Osteoblast (primary cell): ENCODE results near the gene VPS13A. TPM values are rescaled to one million over a fixed set of nuclear protein-coding genes. Genes with fewer than 3 reads are reported as not detected.

Experiments used
- DNase-seq: peaks from one replicate; pipeline ENCODE4 v3.0.0; 2011; ENCODE audit warnings: low spot score, mixed read lengths; ENCODE audit not compliant: insufficient read length; ENCODE audit errors: missing footprints
- H2AFZ ChIP-seq: 2 replicates; pipeline ENCODE4 v1.6.0; 2011; ENCODE audit warnings: mild to moderate bottlenecking, low read length
- H3K27ac ChIP-seq: 2 replicates; pipeline ENCODE4 v1.5.1; 2011; ENCODE audit warnings: mild to moderate bottlenecking, low read depth, low read length, moderate library complexity
- H3K27me3 ChIP-seq: 2 replicates; pipeline ENCODE4 v1.6.0; 2012; ENCODE audit warnings: mild to moderate bottlenecking, control low read depth, inconsistent platforms, low read length, moderate library complexity; ENCODE audit not compliant: insufficient read depth
- H3K36me3 ChIP-seq: 2 replicates; pipeline ENCODE4 v1.5.1; 2011; ENCODE audit warnings: mild to moderate bottlenecking, low read length, control low read depth, moderate library complexity; ENCODE audit not compliant: insufficient read depth
- H3K4me1 ChIP-seq: 2 replicates; pipeline ENCODE4 v1.5.1; 2011; ENCODE audit warnings: mild to moderate bottlenecking, low read length, control low read depth, moderate library complexity; ENCODE audit not compliant: insufficient read depth
- H3K4me2 ChIP-seq: 2 replicates; pipeline ENCODE4 v1.6.0; 2011; ENCODE audit warnings: mild to moderate bottlenecking, low read length; ENCODE audit not compliant: insufficient read depth
- H3K4me3 ChIP-seq: fragments of 200-600 bp; sonication (generic); 3 replicates; pipeline ENCODE4 v1.5.1; 2012; ENCODE audit warnings: mild to moderate bottlenecking, low read length, inconsistent platforms; ENCODE audit not compliant: insufficient read depth
- H3K79me2 ChIP-seq: 2 replicates; pipeline ENCODE4 v1.6.0; 2012; ENCODE audit warnings: mild to moderate bottlenecking, low read length, control low read depth, inconsistent platforms; ENCODE audit not compliant: insufficient read depth
- H3K9me3 ChIP-seq: 2 replicates; pipeline ENCODE4 v1.5.1; 2011; ENCODE audit warnings: low read depth, low read length, control low read depth
- H4K20me1 ChIP-seq: 2 replicates; pipeline ENCODE4 v1.6.0; 2012; ENCODE audit warnings: mild to moderate bottlenecking, low read length, control low read depth; ENCODE audit not compliant: insufficient read depth
- CTCF ChIP-seq: IDR thresholded peaks from 2 replicates; pipeline ENCODE4 v1.5.1; 2011; ENCODE audit warnings: mild to moderate bottlenecking, low read depth, low read length, moderate library complexity; ENCODE audit errors: extremely low read depth
- total RNA-seq: library from RNA; depleted of rRNA; stranded (reverse); fragments of >200 nt; gene quantifications from 2 replicates; pipeline ENCODE4 v1.2.3, GENCODE V29; 2012

VPS13A gene
- total RNA-seq, 1 donor, result 60.4 TPM

- Histone ChIP-seq H3K27ac (no peak overlapping the region), H3K4me3 (no peak overlapping the region), H2AFZ (no peak overlapping the region), H3K9me3 (no peaks in the 10 kb centered on the region), H3K27me3 (no peaks in the 10 kb centered on the region), H3K4me2 (no peak overlapping the region), H3K4me1 (no peaks in the 10 kb centered on the region), H4K20me1 (no peaks in the 10 kb centered on the region), H3K79me2 (no peaks in the 10 kb centered on the region), H3K36me3 (no peaks in the 10 kb centered on the region)
- no peak for TF ChIP-seq CTCF
- DNase-seq, result no peak
Observed at GRCh38 chr9:77271023-77271690, 93.8 kb downstream of the VPS13A start.

DNA sequence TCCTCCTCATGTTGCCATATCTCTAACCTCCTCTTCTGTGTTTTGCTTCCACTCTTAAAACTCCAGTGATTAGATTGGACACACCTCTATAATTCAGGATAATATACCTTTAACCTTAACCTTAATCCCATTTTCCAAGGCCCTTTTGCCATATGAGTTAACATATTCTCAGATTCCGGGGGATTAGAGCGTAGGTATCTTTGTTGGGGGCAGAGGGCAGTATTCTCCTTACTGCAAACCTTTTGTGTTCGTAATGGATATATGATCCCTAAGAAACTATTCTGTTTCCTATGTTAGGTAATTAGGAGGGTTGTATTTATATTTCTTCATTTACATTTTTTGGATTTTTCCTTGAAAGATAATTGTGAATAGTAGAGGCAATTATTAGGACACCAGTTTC is 99.5 kb downstream of the VPS13A start:
- Histone ChIP-seq H3K9me3 (no peaks in the 10 kb centered on the region), H3K79me2 (no peaks in the 10 kb centered on the region)
- no peak for DNase-seq

DNA sequence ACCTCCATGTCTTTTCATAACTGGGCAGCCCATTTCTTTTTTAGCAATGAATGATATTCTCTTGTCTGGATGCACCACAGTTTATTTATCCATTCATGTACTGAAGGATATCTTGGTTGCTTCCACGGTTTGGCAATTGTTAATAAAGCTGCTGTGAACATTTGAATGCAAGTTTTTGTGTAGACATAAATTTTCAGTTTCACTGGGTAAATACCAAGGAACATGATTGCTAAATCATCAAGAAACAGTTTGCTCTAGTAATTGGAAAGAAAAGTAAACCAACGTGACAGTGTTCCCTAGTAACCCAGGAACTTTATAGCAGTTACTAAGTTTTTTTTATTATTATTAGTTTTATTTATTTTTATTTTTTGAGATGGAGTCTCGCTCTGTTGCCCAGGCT is 100.4 kb downstream of the VPS13A start:
- H3K36me3 ChIP-seq, result no peaks in the 10 kb centered on the region
- no peak overlapping the region for H3K4me3 ChIP-seq
- no peaks in the 10 kb centered on the region for H4K20me1 ChIP-seq
- H3K9me3 ChIP-seq, result no peaks in the 10 kb centered on the region
- no peak overlapping the region for H3K4me2 ChIP-seq
- no peaks in the 10 kb centered on the region for H3K27me3 ChIP-seq
- no peak for DNase-seq
- no peaks in the 10 kb centered on the region for H3K79me2 ChIP-seq
- no peak overlapping the region for H2AFZ ChIP-seq
- no peak for TF ChIP-seq CTCF
- no peak overlapping the region for H3K27ac ChIP-seq
- H3K4me1 ChIP-seq, result no peaks in the 10 kb centered on the region

More for the DNA sequence above, 99.5 kb downstream of the VPS13A start:
- H3K4me2 ChIP-seq, result no peak overlapping the region
- no peaks in the 10 kb centered on the region for H4K20me1 ChIP-seq
- no peaks in the 10 kb centered on the region for H3K27me3 ChIP-seq
- H2AFZ ChIP-seq, result no peak overlapping the region
- H3K36me3 ChIP-seq, result no peaks in the 10 kb centered on the region
- H3K4me3 ChIP-seq, result no peak overlapping the region
- no peaks in the 10 kb centered on the region for H3K4me1 ChIP-seq
- TF ChIP-seq CTCF, result no peak
- H3K27ac ChIP-seq, result no peak overlapping the region

DNA sequence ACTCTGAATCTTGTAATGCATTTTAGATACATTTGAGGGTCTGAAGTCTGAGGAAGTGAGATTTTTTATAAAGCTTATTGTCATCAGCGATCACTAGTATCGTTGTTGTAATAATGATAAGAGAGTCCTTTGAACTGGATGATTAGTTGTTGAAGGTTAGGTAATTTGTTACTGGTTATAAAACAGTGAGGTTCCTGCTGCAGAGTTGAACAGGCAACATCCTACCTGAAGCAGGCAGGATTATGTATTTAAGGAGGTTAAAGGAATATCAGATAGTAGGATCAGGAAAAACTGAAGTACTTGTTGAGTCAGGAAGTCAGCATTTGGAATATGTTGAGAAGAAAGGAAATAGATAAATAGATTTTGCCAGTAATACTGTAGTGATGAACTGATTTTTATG is 106.7 kb downstream of the VPS13A start:
- TF ChIP-seq CTCF, result no peak
- Histone ChIP-seq H3K4me3 (no peak overlapping the region), H3K36me3 (no peaks in the 10 kb centered on the region), H3K4me1 (no peaks in the 10 kb centered on the region), H3K27me3 (no peaks in the 10 kb centered on the region), H3K9me3 (peaks cover 3% of the 10 kb centered on the region), H3K79me2 (no peaks in the 10 kb centered on the region), H4K20me1 (no peaks in the 10 kb centered on the region), H3K27ac (no peak overlapping the region), H2AFZ (no peak overlapping the region), H3K4me2 (no peak overlapping the region)
- DNase-seq, result no peak
